Measurements from ENCODE around the gene RPH3AL. TPM values are rescaled to one million over a fixed set of nuclear protein-coding genes. Genes with fewer than 3 reads are reported as not detected.

Gene RPH3AL
- total RNA-seq (2014; rRNA removed; shearing (Covaris generic)), result 6.9 and 17.8 TPM in 2 replicates

GRCh38 chr17:352421-353212 lies at the start of gene RPH3AL:
RPH3AL (minus strand) TSS chr17:352807; CDS start chr17:327543, 25,264 bp downstream.
- no peak for DNase-seq (ENCODE audit: low spot score)
- in situ Hi-C loops (cut with HindIII; ENCODE audit: low sequenced_read_pairs), result no loop called here

GRCh38 chr17:400257-400656 lies 47.6 kb upstream of the RPH3AL start:
- in situ Hi-C loops (cut with HindIII; ENCODE audit: low sequenced_read_pairs), result no loop called here
- no peak for DNase-seq (ENCODE audit: low spot score)

- DNase-seq (ENCODE audit: low spot score), result no peak
- in situ Hi-C loops (cut with HindIII; ENCODE audit: low sequenced_read_pairs), result no loop called here
Measured at GRCh38 chr17:396788-397187, 44.2 kb upstream of the RPH3AL start.

- no peak for DNase-seq (ENCODE audit: low spot score)
- in situ Hi-C loops (cut with HindIII; ENCODE audit: low sequenced_read_pairs), result no loop called here
Measured at GRCh38 chr17:395974-396373, 43.4 kb upstream of the RPH3AL start.

GRCh38 chr17:395179-395578 lies 42.6 kb upstream of the RPH3AL start:
- DNase-seq (ENCODE audit: low spot score), result no peak
- in situ Hi-C loops (cut with HindIII; ENCODE audit: low sequenced_read_pairs), result no loop called here

- no peak for DNase-seq (ENCODE audit: low spot score)
- in situ Hi-C loops (cut with HindIII; ENCODE audit: low sequenced_read_pairs), result no loop called here
Measured at GRCh38 chr17:394718-395095, 42.1 kb upstream of the RPH3AL start.

GRCh38 chr17:393806-394717 lies 41.5 kb upstream of the RPH3AL start:
- in situ Hi-C loops (cut with HindIII; ENCODE audit: low sequenced_read_pairs), result no loop called here
- no peak for DNase-seq (ENCODE audit: low spot score)

- no peak for DNase-seq (ENCODE audit: low spot score)
- in situ Hi-C loops (cut with HindIII; ENCODE audit: low sequenced_read_pairs), result no loop called here
Measured at GRCh38 chr17:391850-392249, 39.2 kb upstream of the RPH3AL start.

- in situ Hi-C loops (cut with HindIII; ENCODE audit: low sequenced_read_pairs), result no loop called here
- DNase-seq (ENCODE audit: low spot score), result no peak
Measured at GRCh38 chr17:390025-390424, 37.4 kb upstream of the RPH3AL start.

- no peak for DNase-seq (ENCODE audit: low spot score)
- in situ Hi-C loops (cut with HindIII; ENCODE audit: low sequenced_read_pairs), result no loop called here
Measured at GRCh38 chr17:388087-388486, 35.5 kb upstream of the RPH3AL start.

GRCh38 chr17:386141-386876 lies 33.7 kb upstream of the RPH3AL start:
- DNase-seq (ENCODE audit: low spot score), result peak; percentile 59
- in situ Hi-C loops (cut with HindIII; ENCODE audit: low sequenced_read_pairs), result no loop called here

- in situ Hi-C loops (cut with HindIII; ENCODE audit: low sequenced_read_pairs), result no loop called here
- DNase-seq (ENCODE audit: low spot score), result no peak
Measured at GRCh38 chr17:385836-386140, 33.2 kb upstream of the RPH3AL start.

GRCh38 chr17:385178-385835 lies 32.7 kb upstream of the RPH3AL start:
- peak; percentile 29 for DNase-seq (ENCODE audit: low spot score)
- in situ Hi-C loops (cut with HindIII; ENCODE audit: low sequenced_read_pairs), result no loop called here

GRCh38 chr17:384622-385177 lies 32.1 kb upstream of the RPH3AL start:
- DNase-seq (ENCODE audit: low spot score), result no peak
- in situ Hi-C loops (cut with HindIII; ENCODE audit: low sequenced_read_pairs), result no loop called here

- peak; percentile 50 for DNase-seq (ENCODE audit: low spot score)
Measured at GRCh38 chr17:383771-384621, 31.4 kb upstream of the RPH3AL start.

GRCh38 chr17:382644-383533 lies 30.3 kb upstream of the RPH3AL start:
- in situ Hi-C loops (cut with HindIII; ENCODE audit: low sequenced_read_pairs), result no loop called here
- peak; percentile 94 for DNase-seq (ENCODE audit: low spot score)

More at GRCh38 chr17:383771-384621, 31.4 kb upstream of the RPH3AL start:
- in situ Hi-C loops (cut with HindIII; ENCODE audit: low sequenced_read_pairs), result no loop called here

GRCh38 chr17:381941-382643 lies 29.5 kb upstream of the RPH3AL start:
- in situ Hi-C loops (cut with HindIII; ENCODE audit: low sequenced_read_pairs), result no loop called here
- no peak for DNase-seq (ENCODE audit: low spot score)

All from G401 (cell line).